Nephron progenitor cell (in vitro differentiated cells): ENCODE measurements around the gene GAS2.
A peak's percentile ranks its signal among the peaks of the same experiment; 100 is the strongest.

ENCODE experiments used
- DNase-seq: peaks from one replicate; pipeline ENCODE4 v3.0.0; 2021
- H3K27ac Mint-ChIP-seq: 2 replicates; pipeline ENCODE4 v1.8.0; 2021; ENCODE audit warnings: mild to moderate bottlenecking, moderate library complexity, mixed read lengths
- H3K27me3 Mint-ChIP-seq: 2 replicates; pipeline ENCODE4 v1.8.0; 2021; ENCODE audit warnings: mild to moderate bottlenecking, low read depth, mixed read lengths; ENCODE audit not compliant: poor library complexity
- H3K36me3 Mint-ChIP-seq: 2 replicates; pipeline ENCODE4 v1.8.0; 2021; ENCODE audit warnings: low read depth, mixed read lengths
- H3K4me1 Mint-ChIP-seq: 2 replicates; pipeline ENCODE4 v1.8.0; 2021; ENCODE audit warnings: mixed read lengths
- H3K4me3 Mint-ChIP-seq: 2 replicates; pipeline ENCODE4 v1.8.0; 2021; ENCODE audit warnings: mild to moderate bottlenecking, moderate library complexity, mixed read lengths
- H3K9me3 Mint-ChIP-seq: 2 replicates; pipeline ENCODE4 v1.8.0; 2021; ENCODE audit warnings: mild to moderate bottlenecking, moderate library complexity, mixed read lengths
- TF ChIP-seq, protein P1 (sequence below): fragments of 200-600 bp; sonication (generic); IDR thresholded peaks from 2 replicates; pipeline ENCODE4 v1.5.0; 2021; ENCODE audit warnings: antibody characterized with exemption

GAS2 gene

DNA sequence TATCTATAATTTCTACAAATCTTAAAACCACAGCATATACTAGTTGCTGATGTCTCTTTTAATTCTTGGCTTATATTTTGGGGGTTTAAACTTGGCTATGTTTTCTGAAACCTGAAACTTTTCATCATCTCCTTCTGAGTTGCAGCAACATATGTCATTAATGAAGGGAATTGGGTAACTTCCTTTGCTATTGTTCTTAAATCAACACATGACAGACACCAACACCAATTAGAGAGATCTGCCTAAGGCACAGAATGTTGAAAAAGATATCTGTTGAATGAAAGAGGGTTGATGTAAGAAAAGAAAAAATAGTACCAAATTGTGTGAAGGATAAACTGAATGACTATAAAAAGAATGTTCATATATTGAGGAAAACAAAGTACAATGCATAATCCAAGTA is 10.3 kb upstream of the GAS2 start:
- H3K36me3 Mint-ChIP-seq, result peaks cover 18% of the 10 kb centered on the region
- TF ChIP-seq, protein P1, sequence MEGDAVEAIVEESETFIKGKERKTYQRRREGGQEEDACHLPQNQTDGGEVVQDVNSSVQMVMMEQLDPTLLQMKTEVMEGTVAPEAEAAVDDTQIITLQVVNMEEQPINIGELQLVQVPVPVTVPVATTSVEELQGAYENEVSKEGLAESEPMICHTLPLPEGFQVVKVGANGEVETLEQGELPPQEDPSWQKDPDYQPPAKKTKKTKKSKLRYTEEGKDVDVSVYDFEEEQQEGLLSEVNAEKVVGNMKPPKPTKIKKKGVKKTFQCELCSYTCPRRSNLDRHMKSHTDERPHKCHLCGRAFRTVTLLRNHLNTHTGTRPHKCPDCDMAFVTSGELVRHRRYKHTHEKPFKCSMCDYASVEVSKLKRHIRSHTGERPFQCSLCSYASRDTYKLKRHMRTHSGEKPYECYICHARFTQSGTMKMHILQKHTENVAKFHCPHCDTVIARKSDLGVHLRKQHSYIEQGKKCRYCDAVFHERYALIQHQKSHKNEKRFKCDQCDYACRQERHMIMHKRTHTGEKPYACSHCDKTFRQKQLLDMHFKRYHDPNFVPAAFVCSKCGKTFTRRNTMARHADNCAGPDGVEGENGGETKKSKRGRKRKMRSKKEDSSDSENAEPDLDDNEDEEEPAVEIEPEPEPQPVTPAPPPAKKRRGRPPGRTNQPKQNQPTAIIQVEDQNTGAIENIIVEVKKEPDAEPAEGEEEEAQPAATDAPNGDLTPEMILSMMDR, result no peak
- no peak overlapping the region for H3K27ac Mint-ChIP-seq
- no peak overlapping the region for H3K4me3 Mint-ChIP-seq
- DNase-seq, result no peak
- peaks cover 58% of the 10 kb centered on the region for H3K4me1 Mint-ChIP-seq
- H3K27me3 Mint-ChIP-seq, result peaks cover 3% of the 10 kb centered on the region
- peaks cover 20% of the 10 kb centered on the region for H3K9me3 Mint-ChIP-seq

- no peak for DNase-seq
- H3K27ac Mint-ChIP-seq, result peak overlapping the region; percentile 58
- H3K27me3 Mint-ChIP-seq, result no peaks in the 10 kb centered on the region
- peaks cover 8% of the 10 kb centered on the region for H3K36me3 Mint-ChIP-seq
- H3K4me1 Mint-ChIP-seq, result peaks cover 50% of the 10 kb centered on the region
- TF ChIP-seq, protein P1, result no peak
- H3K4me3 Mint-ChIP-seq, result no peak overlapping the region
- peaks cover 10% of the 10 kb centered on the region for H3K9me3 Mint-ChIP-seq
Measured at GRCh38 chr11:22657101-22657694, 9.2 kb upstream of the GAS2 start.

- no peak for DNase-seq
- H3K9me3 Mint-ChIP-seq, result no peaks in the 10 kb centered on the region
- no peak overlapping the region for H3K4me3 Mint-ChIP-seq
- peaks cover 5% of the 10 kb centered on the region for H3K27me3 Mint-ChIP-seq
- H3K4me1 Mint-ChIP-seq, result peaks cover 35% of the 10 kb centered on the region
- H3K36me3 Mint-ChIP-seq, result no peaks in the 10 kb centered on the region
- TF ChIP-seq, protein P1, result no peak
- no peak overlapping the region for H3K27ac Mint-ChIP-seq
Measured at GRCh38 chr11:22659783-22660182, 6.6 kb upstream of the GAS2 start.

- H3K36me3 Mint-ChIP-seq, result no peaks in the 10 kb centered on the region
Measured at GRCh38 chr11:22666688-22667439, 453 bp downstream of the GAS2 start.

GRCh38 chr11:22668005-22668796 is 1.8 kb downstream of the GAS2 start:
- Mint-ChIP-seq H3K4me3 (peak overlapping the region; percentile 89), H3K36me3 (no peaks in the 10 kb centered on the region), H3K27ac (peak overlapping the region; percentile 10), H3K4me1 (peaks cover 33% of the 10 kb centered on the region), H3K9me3 (no peaks in the 10 kb centered on the region), H3K27me3 (no peaks in the 10 kb centered on the region)
- TF ChIP-seq, protein P1, result no peak
- no peak for DNase-seq

More at GRCh38 chr11:22666688-22667439, 453 bp downstream of the GAS2 start:
- peak; percentile 77 for DNase-seq
- Mint-ChIP-seq H3K4me3 (peak overlapping the region; percentile 89), H3K9me3 (no peaks in the 10 kb centered on the region), H3K27ac (peak overlapping the region; percentile 1), H3K27me3 (peaks cover 5% of the 10 kb centered on the region), H3K4me1 (peaks cover 33% of the 10 kb centered on the region)
- TF ChIP-seq, protein P1, result peak; percentile 13
